ENCODE measurements around the gene CD200.

CD200 gene

GRCh38 chr3:112333002-112333380 lies at the start of gene CD200:
Gene CD200, plus strand, starts transcription at chr3:112333156. Its CDS starts 57 bp downstream, at chr3:112333213.
- peak in 54 of 56 donors; percentile 6 to 83 (median 68) for DNase-seq

- no peak for DNase-seq
Measured at GRCh38 chr3:112289011-112289410, 43.9 kb upstream of the CD200 start.

GRCh38 chr3:112293368-112294321 lies 39.3 kb upstream of the CD200 start, which contains the start of gene SLC9C1:
Gene SLC9C1, minus strand, starts transcription at chr3:112294216. Its CDS starts 7,425 bp downstream, at chr3:112286791.
- DNase-seq: peak in 37 of 56 donors; percentile 11 to 78 (median 51)

- no peak for DNase-seq
Measured at GRCh38 chr3:112297714-112298113, 35.2 kb upstream of the CD200 start.

GRCh38 chr3:112298781-112299180 lies 34.2 kb upstream of the CD200 start:
- DNase-seq: no peak

- no peak for DNase-seq
Measured at GRCh38 chr3:112302150-112302830, 30.7 kb upstream of the CD200 start.

GRCh38 chr3:112302881-112303763 lies 29.8 kb upstream of the CD200 start:
- peak in 2 of 56 donors; percentile 10 to 13 for DNase-seq

GRCh38 chr3:112303764-112304325 lies 29.1 kb upstream of the CD200 start:
- DNase-seq: peak in 11 of 56 donors; percentile 8 to 50 (median 36)

GRCh38 chr3:112304611-112305010 lies 28.3 kb upstream of the CD200 start:
- no peak for DNase-seq

GRCh38 chr3:112306825-112307224 lies 26.1 kb upstream of the CD200 start:
- DNase-seq: no peak

- DNase-seq: no peak
Measured at GRCh38 chr3:112307557-112307956, 25.4 kb upstream of the CD200 start.

GRCh38 chr3:112308151-112308911 lies 24.6 kb upstream of the CD200 start:
- DNase-seq: no peak

GRCh38 chr3:112314649-112315048 lies 18.3 kb upstream of the CD200 start:
- no peak for DNase-seq

GRCh38 chr3:112315791-112316190 lies 17.2 kb upstream of the CD200 start:
- DNase-seq: no peak

- DNase-seq: no peak
Measured at GRCh38 chr3:112319516-112320276, 13.3 kb upstream of the CD200 start.

GRCh38 chr3:112320691-112321090 lies 12.3 kb upstream of the CD200 start:
- no peak for DNase-seq

- DNase-seq: no peak
Measured at GRCh38 chr3:112321867-112322652, 10.9 kb upstream of the CD200 start.

- DNase-seq: peak in 8 of 56 donors; percentile 10 to 47 (median 17)
Measured at GRCh38 chr3:112327371-112327951, 5.5 kb upstream of the CD200 start.
